ENCODE results near the gene TTLL5. TPM values are rescaled to one million over a fixed set of nuclear protein-coding genes. Genes with fewer than 3 reads are reported as not detected.

The TTLL5 gene
- total and polyA plus RNA-seq, 2 donors (not counting 1 experiment from before 2014, with no cell fraction given), result 16.1 to 23.8 TPM

GRCh38 chr14:75770635-75771034 is 109.6 kb downstream of the TTLL5 start:
- no peaks in the 10 kb centered on the region for H4K20me1 ChIP-seq (ENCODE audit: control insufficient read depth, extremely low read depth, insufficient read depth, low read length)
- H3K4me2 ChIP-seq (ENCODE audit: extremely low read depth, insufficient read depth, low read length), result no peak overlapping the region
- H3K79me2 ChIP-seq (ENCODE audit: control insufficient read depth, insufficient read depth, low read length), result no peaks in the 10 kb centered on the region
- DNase-seq (ENCODE audit: low read depth in 2 of 2), result no peak
- no peaks in the 10 kb centered on the region for H3K9me3 ChIP-seq (ENCODE audit: control insufficient read depth, insufficient read depth, low read depth, low read length)
- no peak overlapping the region for H2AFZ ChIP-seq (ENCODE audit: low read length)
- H3K4me1 ChIP-seq (ENCODE audit: control insufficient read depth, extremely low read depth, insufficient read depth, low read length), result no peaks in the 10 kb centered on the region
- no peak overlapping the region for H3K9ac ChIP-seq (ENCODE audit: insufficient read depth, low read length)
- TF ChIP-seq EZH2 (IDR thresholded peaks at IDR 0.05; ENCODE audit: low read length, missing control alignments), result no peak
- TF ChIP-seq, protein P1, sequence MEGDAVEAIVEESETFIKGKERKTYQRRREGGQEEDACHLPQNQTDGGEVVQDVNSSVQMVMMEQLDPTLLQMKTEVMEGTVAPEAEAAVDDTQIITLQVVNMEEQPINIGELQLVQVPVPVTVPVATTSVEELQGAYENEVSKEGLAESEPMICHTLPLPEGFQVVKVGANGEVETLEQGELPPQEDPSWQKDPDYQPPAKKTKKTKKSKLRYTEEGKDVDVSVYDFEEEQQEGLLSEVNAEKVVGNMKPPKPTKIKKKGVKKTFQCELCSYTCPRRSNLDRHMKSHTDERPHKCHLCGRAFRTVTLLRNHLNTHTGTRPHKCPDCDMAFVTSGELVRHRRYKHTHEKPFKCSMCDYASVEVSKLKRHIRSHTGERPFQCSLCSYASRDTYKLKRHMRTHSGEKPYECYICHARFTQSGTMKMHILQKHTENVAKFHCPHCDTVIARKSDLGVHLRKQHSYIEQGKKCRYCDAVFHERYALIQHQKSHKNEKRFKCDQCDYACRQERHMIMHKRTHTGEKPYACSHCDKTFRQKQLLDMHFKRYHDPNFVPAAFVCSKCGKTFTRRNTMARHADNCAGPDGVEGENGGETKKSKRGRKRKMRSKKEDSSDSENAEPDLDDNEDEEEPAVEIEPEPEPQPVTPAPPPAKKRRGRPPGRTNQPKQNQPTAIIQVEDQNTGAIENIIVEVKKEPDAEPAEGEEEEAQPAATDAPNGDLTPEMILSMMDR (conservative IDR thresholded peaks at IDR 0.05 in 1 of 2, IDR thresholded peaks at IDR 0.05 in 1 of 2; ENCODE audit: low read depth in 1 of 2, low read length in 2 of 2), result no peak
- H3K27me3 ChIP-seq (ENCODE audit: control insufficient read depth, insufficient read depth, low read length), result no peaks in the 10 kb centered on the region
- no peaks in the 10 kb centered on the region for H3K36me3 ChIP-seq (ENCODE audit: control insufficient read depth, insufficient read depth, low read length)
- H3K27ac ChIP-seq (ENCODE audit: insufficient read depth, low read length), result no peak overlapping the region
- no peak overlapping the region for H3K4me3 ChIP-seq (replicated peaks in 1 of 4; ENCODE audit: control extremely low read depth in 1 of 4, insufficient read depth in 1 of 4, low read depth in 3 of 4, low read length in 4 of 4)

DNA sequence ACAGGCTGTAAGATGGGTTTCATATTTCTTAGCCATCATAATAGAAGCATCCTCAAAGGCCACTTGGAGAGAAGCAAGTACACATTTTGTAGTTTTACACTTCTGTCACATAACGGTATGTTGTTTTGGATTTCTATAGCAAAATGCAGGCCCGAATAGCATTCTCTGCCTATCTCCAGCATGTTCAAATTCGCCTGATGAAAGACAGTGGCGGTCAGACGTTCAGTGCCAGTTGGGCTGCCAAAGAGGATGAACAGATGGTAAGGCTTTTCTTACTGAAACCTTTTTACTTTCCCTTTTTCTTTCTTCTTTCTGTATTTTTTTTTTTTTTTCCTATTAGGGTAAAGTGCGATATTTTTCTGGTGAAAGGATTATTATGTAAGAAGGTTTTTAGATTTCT is 110.5 kb downstream of the TTLL5 start:
- H3K4me2 ChIP-seq (ENCODE audit: extremely low read depth, insufficient read depth, low read length), result no peak overlapping the region
- no peak overlapping the region for H2AFZ ChIP-seq (ENCODE audit: low read length)
- no peaks in the 10 kb centered on the region for H3K79me2 ChIP-seq (ENCODE audit: control insufficient read depth, insufficient read depth, low read length)
- H4K20me1 ChIP-seq (ENCODE audit: control insufficient read depth, extremely low read depth, insufficient read depth, low read length), result no peaks in the 10 kb centered on the region
- no peak for TF ChIP-seq EZH2 (IDR thresholded peaks at IDR 0.05; ENCODE audit: low read length, missing control alignments)
- TF ChIP-seq, protein P1 (conservative IDR thresholded peaks at IDR 0.05 in 1 of 2, IDR thresholded peaks at IDR 0.05 in 1 of 2; ENCODE audit: low read depth in 1 of 2, low read length in 2 of 2), result no peak
- no peak overlapping the region for H3K27ac ChIP-seq (ENCODE audit: insufficient read depth, low read length)
- no peak overlapping the region for H3K4me3 ChIP-seq (replicated peaks in 1 of 4; ENCODE audit: control extremely low read depth in 1 of 4, insufficient read depth in 1 of 4, low read depth in 3 of 4, low read length in 4 of 4)
- no peak for DNase-seq (ENCODE audit: low read depth in 2 of 2)
- H3K4me1 ChIP-seq (ENCODE audit: control insufficient read depth, extremely low read depth, insufficient read depth, low read length), result no peaks in the 10 kb centered on the region
- H3K9me3 ChIP-seq (ENCODE audit: control insufficient read depth, insufficient read depth, low read depth, low read length), result no peaks in the 10 kb centered on the region
- no peaks in the 10 kb centered on the region for H3K36me3 ChIP-seq (ENCODE audit: control insufficient read depth, insufficient read depth, low read length)
- no peaks in the 10 kb centered on the region for H3K27me3 ChIP-seq (ENCODE audit: control insufficient read depth, insufficient read depth, low read length)
- H3K9ac ChIP-seq (ENCODE audit: insufficient read depth, low read length), result no peak overlapping the region

GRCh38 chr14:75773046-75773445 is 112.0 kb downstream of the TTLL5 start:
- no peaks in the 10 kb centered on the region for H3K27me3 ChIP-seq (ENCODE audit: control insufficient read depth, insufficient read depth, low read length)
- H3K4me3 ChIP-seq (replicated peaks in 1 of 4; ENCODE audit: control extremely low read depth in 1 of 4, insufficient read depth in 1 of 4, low read depth in 3 of 4, low read length in 4 of 4), result no peak overlapping the region
- no peak overlapping the region for H3K4me2 ChIP-seq (ENCODE audit: extremely low read depth, insufficient read depth, low read length)
- no peaks in the 10 kb centered on the region for H3K79me2 ChIP-seq (ENCODE audit: control insufficient read depth, insufficient read depth, low read length)
- H3K9me3 ChIP-seq (ENCODE audit: control insufficient read depth, insufficient read depth, low read depth, low read length), result no peaks in the 10 kb centered on the region
- H3K9ac ChIP-seq (ENCODE audit: insufficient read depth, low read length), result no peak overlapping the region
- H3K4me1 ChIP-seq (ENCODE audit: control insufficient read depth, extremely low read depth, insufficient read depth, low read length), result no peaks in the 10 kb centered on the region
- no peak overlapping the region for H2AFZ ChIP-seq (ENCODE audit: low read length)
- H3K27ac ChIP-seq (ENCODE audit: insufficient read depth, low read length), result no peak overlapping the region
- TF ChIP-seq, protein P1 (conservative IDR thresholded peaks at IDR 0.05 in 1 of 2, IDR thresholded peaks at IDR 0.05 in 1 of 2; ENCODE audit: low read depth in 1 of 2, low read length in 2 of 2), result no peak
- no peak for TF ChIP-seq EZH2 (IDR thresholded peaks at IDR 0.05; ENCODE audit: low read length, missing control alignments)
- DNase-seq (ENCODE audit: low read depth in 2 of 2), result no peak
- H4K20me1 ChIP-seq (ENCODE audit: control insufficient read depth, extremely low read depth, insufficient read depth, low read length), result no peaks in the 10 kb centered on the region
- H3K36me3 ChIP-seq (ENCODE audit: control insufficient read depth, insufficient read depth, low read length), result no peaks in the 10 kb centered on the region
